Stomach smooth muscle (tissue), 2 donors: ENCODE measurements around the gene ERGIC3.

Experiments used
- H3K27ac ChIP-seq: one replicate; pipeline ENCODE4 v1.7.0; 2013; ENCODE audit warnings: mild to moderate bottlenecking, low read length, inconsistent platforms
- H3K27me3 ChIP-seq, 2 donors: one replicate each; pipeline ENCODE4 v1.7.0; 2013; ENCODE audit warnings: low read length in 2 of 2; ENCODE audit not compliant: insufficient read depth in 2 of 2, control insufficient read depth in 1 of 2
- H3K36me3 ChIP-seq, 2 donors: one replicate each; pipeline ENCODE4 v1.7.0; 2013; ENCODE audit warnings: low read length in 2 of 2; ENCODE audit not compliant: control insufficient read depth in 2 of 2, insufficient read depth in 2 of 2
- H3K4me1 ChIP-seq: one replicate; pipeline ENCODE4 v1.7.0; 2013; ENCODE audit warnings: low read length; ENCODE audit not compliant: control insufficient read depth, insufficient read depth
- H3K4me3 ChIP-seq, 2 donors: one replicate each; pipeline ENCODE4 v1.7.0; 2013; ENCODE audit warnings: low read length in 2 of 2
- H3K9ac ChIP-seq, 2 donors: one replicate each; pipeline ENCODE4 v1.7.0; 2013; ENCODE audit warnings: low read length in 2 of 2, mild to moderate bottlenecking in 1 of 2
- H3K9me3 ChIP-seq, 2 donors: one replicate each; pipeline ENCODE4 v1.7.0; 2013; ENCODE audit warnings: low read length in 2 of 2; ENCODE audit not compliant: control insufficient read depth in 2 of 2
- donor health status: healthy.
- donor health status: Pancreatic carcinoma.

The ERGIC3 gene

DNA sequence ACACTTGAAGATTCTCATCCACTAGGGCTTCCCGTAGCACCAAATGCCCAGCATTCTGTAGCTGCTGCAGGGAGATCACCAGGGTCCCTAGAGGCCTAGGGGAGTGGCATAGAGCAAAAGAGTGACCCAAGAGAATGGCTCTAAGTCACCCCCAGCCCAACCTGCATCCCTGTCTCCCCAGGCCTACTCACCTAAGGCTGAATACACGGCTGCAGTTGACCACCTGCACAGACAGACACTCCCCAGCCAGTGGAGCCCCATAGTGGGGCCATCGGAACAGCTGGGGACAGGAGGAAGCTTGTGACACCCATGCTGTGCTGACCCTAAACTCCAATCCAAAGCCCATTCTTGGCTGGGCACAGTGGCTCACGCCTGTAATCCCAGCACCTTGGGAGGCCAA, 64.2 kb downstream of the ERGIC3 start:
- H3K9ac ChIP-seq: no peak overlapping the region
- H3K36me3 ChIP-seq: no peaks in the 10 kb centered on the region

More for the DNA sequence above, 64.2 kb downstream of the ERGIC3 start:
- no peak overlapping the region for H3K4me3 ChIP-seq
- H3K27me3 ChIP-seq: peaks cover 0 to 2% of the 10 kb centered on the region in 2 donors
- H3K4me1 ChIP-seq: peaks cover 10% of the 10 kb centered on the region
- H3K9me3 ChIP-seq: no peaks in the 10 kb centered on the region
- no peak overlapping the region for H3K27ac ChIP-seq
